Karpas-422 (cell line): ENCODE measurements around the gene CREB3L4. TPM values are rescaled to one million over a fixed set of nuclear protein-coding genes. Genes with fewer than 3 reads are reported as not detected.

Source experiments
- DNase-seq: peaks from one replicate; pipeline ENCODE4 v3.0.0-alpha.2; 2015
- H2AFZ ChIP-seq: fragments of 200-600 bp; sonication (generic); 2 replicates; pipeline ENCODE4 v1.6.1; 2014; ENCODE audit warnings: antibody characterized with exemption, low read length, mixed read lengths
- H3K27ac ChIP-seq: fragments of 200-600 bp; sonication (generic); 2 replicates; pipeline ENCODE4 v1.5.1; 2014; ENCODE audit warnings: mild to moderate bottlenecking, low read length, moderate library complexity
- H3K27me3 ChIP-seq: fragments of 200-600 bp; sonication (generic); 2 replicates; pipeline ENCODE4 v1.6.1; 2014; ENCODE audit warnings: low read length, mixed read lengths
- H3K36me3 ChIP-seq: fragments of 200-600 bp; sonication (generic); 2 replicates; pipeline ENCODE4 v1.6.1; 2014; ENCODE audit warnings: low read length, mixed read lengths; ENCODE audit not compliant: insufficient read depth
- H3K4me1 ChIP-seq: fragments of 200-600 bp; sonication (generic); 2 replicates; pipeline ENCODE4 v1.6.1; 2014; ENCODE audit warnings: mild to moderate bottlenecking, low read length, mixed read lengths
- H3K4me2 ChIP-seq: fragments of 200-600 bp; sonication (generic); 2 replicates; pipeline ENCODE4 v1.6.1; 2014; ENCODE audit warnings: low read length, low read depth, mild to moderate bottlenecking; ENCODE audit not compliant: poor library complexity, severe bottlenecking
- H3K4me3 ChIP-seq: fragments of 200-600 bp; sonication (generic); 2 replicates; pipeline ENCODE4 v1.5.1; 2014; ENCODE audit warnings: mild to moderate bottlenecking, antibody characterized with exemption, low read length, mixed read lengths
- H3K79me2 ChIP-seq: fragments of 200-600 bp; sonication (generic); 2 replicates; pipeline ENCODE4 v1.6.1; 2014; ENCODE audit warnings: mild to moderate bottlenecking, low read length, mixed read lengths
- H3K9ac ChIP-seq: fragments of 200-600 bp; sonication (generic); 2 replicates; pipeline ENCODE4 v1.6.0; 2014; ENCODE audit warnings: low read length
- H3K9me2 ChIP-seq: fragments of 200-600 bp; sonication (generic), shearing (Covaris generic); replicated peaks from 2 replicates; pipeline ENCODE4 v1.6.0; 2014; ENCODE audit warnings: mild to moderate bottlenecking, low read length, moderate library complexity; ENCODE audit not compliant: insufficient read depth
- H3K9me3 ChIP-seq: fragments of 300-700, 200-600 bp; sonication (generic); 2 replicates; pipeline ENCODE4 v1.6.1; 2014; ENCODE audit warnings: low read length, mixed read lengths
- H4K20me1 ChIP-seq: fragments of 200-600 bp; sonication (generic); 2 replicates; pipeline ENCODE4 v1.6.1; 2014; ENCODE audit warnings: mild to moderate bottlenecking, antibody characterized with exemption, low read length, low read depth; ENCODE audit not compliant: insufficient read depth
- total RNA-seq: library from RNA; depleted of rRNA; stranded (reverse); fragments of >200 nt; shearing (Covaris generic); gene quantifications from 2 replicates; pipeline ENCODE4 v1.2.3, GENCODE V29; 2014; ENCODE audit warnings: low replicate concordance

The CREB3L4 gene
- total RNA-seq, 1 experiment from 2014 or later = 22.2 TPM

- H3K4me2 ChIP-seq = peak overlapping the region; percentile 99
- no peaks in the 10 kb centered on the region for H3K9me3 ChIP-seq
- peak overlapping the region; percentile 92 for H3K9ac ChIP-seq
- H3K4me1 ChIP-seq = peaks cover 51% of the 10 kb centered on the region
- peak; percentile 51 for DNase-seq
- H3K27ac ChIP-seq = peak overlapping the region; percentile 87
- H4K20me1 ChIP-seq = no peaks in the 10 kb centered on the region
- H3K9me2 ChIP-seq = no peaks in the 10 kb centered on the region
- no peaks in the 10 kb centered on the region for H3K27me3 ChIP-seq
- peak overlapping the region; percentile 83 for H3K4me3 ChIP-seq
- 0 out of 2 replicates have a peak, but pooled peaks cover 1% of the 10 kb centered on the region for H3K36me3 ChIP-seq
- peak overlapping the region; percentile 38; the same call in 1 of the 2 replicates for H2AFZ ChIP-seq
- H3K79me2 ChIP-seq = peaks cover 18% of the 10 kb centered on the region
Measured at GRCh38 chr1:153968408-153968807, 706 bp downstream of the CREB3L4 start.

- no peaks in the 10 kb centered on the region for H3K9me3 ChIP-seq
- H3K79me2 ChIP-seq = peaks cover 18% of the 10 kb centered on the region
- no peaks in the 10 kb centered on the region for H3K27me3 ChIP-seq
- peak overlapping the region; percentile 87 for H3K27ac ChIP-seq
- peak overlapping the region; percentile 92 for H3K9ac ChIP-seq
- H2AFZ ChIP-seq = no peak overlapping the region
- no peaks in the 10 kb centered on the region for H3K9me2 ChIP-seq
- no peaks in the 10 kb centered on the region for H4K20me1 ChIP-seq
- peaks cover 53% of the 10 kb centered on the region for H3K4me1 ChIP-seq
- DNase-seq = no peak
- peak overlapping the region; percentile 83 for H3K4me3 ChIP-seq
- peak overlapping the region; percentile 99 for H3K4me2 ChIP-seq
- peaks cover 7% of the 10 kb centered on the region; the same call in 1 of the 2 replicates for H3K36me3 ChIP-seq
Measured at GRCh38 chr1:153968972-153969371, 1.3 kb downstream of the CREB3L4 start.

- Histone ChIP-seq H3K4me2 (no peak overlapping the region), H3K27ac (no peak overlapping the region), H3K4me1 (peaks cover 56% of the 10 kb centered on the region), H3K4me3 (no peak overlapping the region), H3K9me3 (no peaks in the 10 kb centered on the region), H3K27me3 (no peaks in the 10 kb centered on the region), H3K36me3 (peaks cover 17% of the 10 kb centered on the region; the same call in 1 of the 2 replicates), H3K9ac (no peak overlapping the region), H3K79me2 (peaks cover 18% of the 10 kb centered on the region), H2AFZ (no peak overlapping the region), H3K9me2 (no peaks in the 10 kb centered on the region), H4K20me1 (no peaks in the 10 kb centered on the region)
- DNase-seq = no peak
Measured at GRCh38 chr1:153970346-153970745, 2.6 kb downstream of the CREB3L4 start.

- peaks cover 26% of the 10 kb centered on the region for H3K79me2 ChIP-seq
- H3K4me3 ChIP-seq = no peak overlapping the region
- no peaks in the 10 kb centered on the region for H3K9me3 ChIP-seq
- H3K9me2 ChIP-seq = no peaks in the 10 kb centered on the region
- no peak for DNase-seq
- no peaks in the 10 kb centered on the region for H3K27me3 ChIP-seq
- H3K27ac ChIP-seq = 0 out of 2 replicates have a peak overlapping the region, but pooled peaks have one; percentile 66
- H3K36me3 ChIP-seq = peaks cover 23% of the 10 kb centered on the region; the same call in 1 of the 2 replicates
- H2AFZ ChIP-seq = no peak overlapping the region
- no peak overlapping the region for H3K9ac ChIP-seq
- peaks cover 55% of the 10 kb centered on the region for H3K4me1 ChIP-seq
- H3K4me2 ChIP-seq = no peak overlapping the region
- no peaks in the 10 kb centered on the region for H4K20me1 ChIP-seq
Measured at GRCh38 chr1:153973071-153973470, 5.4 kb downstream of the CREB3L4 start.

GRCh38 chr1:153973525-153973924, 5.8 kb downstream of the CREB3L4 start:
- Histone ChIP-seq H3K79me2 (peaks cover 22% of the 10 kb centered on the region), H3K9ac (no peak overlapping the region), H3K9me3 (no peaks in the 10 kb centered on the region), H3K27ac (no peak overlapping the region), H2AFZ (no peak overlapping the region), H3K9me2 (no peaks in the 10 kb centered on the region), H3K4me1 (peaks cover 57% of the 10 kb centered on the region), H3K4me2 (no peak overlapping the region), H4K20me1 (no peaks in the 10 kb centered on the region), H3K36me3 (peaks cover 23% of the 10 kb centered on the region; the same call in 1 of the 2 replicates), H3K27me3 (no peaks in the 10 kb centered on the region), H3K4me3 (no peak overlapping the region)
- DNase-seq = no peak

- Histone ChIP-seq H3K27ac (peak overlapping the region; percentile 77), H3K36me3 (peaks cover 23% of the 10 kb centered on the region; the same call in 1 of the 2 replicates), H3K4me1 (peaks cover 55% of the 10 kb centered on the region), H3K4me3 (peak overlapping the region; percentile 92), H3K9ac (peak overlapping the region; percentile 88), H3K4me2 (peak overlapping the region; percentile 85), H2AFZ (no peak overlapping the region), H3K27me3 (no peaks in the 10 kb centered on the region), H3K79me2 (peaks cover 20% of the 10 kb centered on the region), H4K20me1 (no peaks in the 10 kb centered on the region), H3K9me2 (no peaks in the 10 kb centered on the region), H3K9me3 (no peaks in the 10 kb centered on the region)
- DNase-seq = no peak
Measured at GRCh38 chr1:153976819-153977249, 9.1 kb downstream of the CREB3L4 start.

- Histone ChIP-seq H3K4me2 (peak within 1 kb of the TSS; percentile 85), H3K4me3 (peak within 1 kb of the TSS; percentile 92), H3K36me3 (peaks cover 23% of the 10 kb centered on the region; the same call in 1 of the 2 replicates), H3K9me2 (no peaks in the 10 kb centered on the region), H3K79me2 (peaks cover 20% of the 10 kb centered on the region), H4K20me1 (no peaks in the 10 kb centered on the region), H3K27me3 (no peaks in the 10 kb centered on the region), H2AFZ (peak within 1 kb of the TSS; percentile 97), H3K27ac (peak within 1 kb of the TSS; percentile 77), H3K4me1 (peaks cover 48% of the 10 kb centered on the region), H3K9ac (peak within 1 kb of the TSS; percentile 88), H3K9me3 (no peaks in the 10 kb centered on the region)
- peak; percentile 93 for DNase-seq
Measured at GRCh38 chr1:153977250-153978240, 9.8 kb downstream of the CREB3L4 start, which contains the start of gene JTB. Gene JTB, minus strand, starts transcription at chr1:153977674. Its CDS starts 422 bp downstream, at chr1:153977252.
